HEK293 (cell line): ENCODE measurements around the gene P2RX4.

ENCODE experiments used
- CTCF ChIA-PET: fragments of 350-600 bp; formaldehyde crosslinking; extraction: SDS; loops from one replicate; lab custom pipeline; 2021; ENCODE audit warnings: antibody characterized with exemption; lab: Yijun Ruan, JAX
- POLR2A ChIA-PET: fragments of 300-600 bp; formaldehyde crosslinking; extraction: SDS; loops from one replicate; lab custom pipeline; 2020; ENCODE audit warnings: antibody characterized with exemption, inconsistent platforms; lab: Yijun Ruan, JAX
- H3K27ac ChIP-seq: fragments of 200-500 bp; sonication (Bioruptor generic); 2 replicates; pipeline ENCODE4 v1.5.1; 2014; ENCODE audit warnings: low read depth, low read length, control low read depth, inconsistent platforms; ENCODE audit errors: extremely low read depth
- H3K36me3 ChIP-seq, 2 experiments: fragments of 200-500 bp in 1 of 2; sonication (Bioruptor generic) in 1 of 2; 1 replicate in 1 of 2; 2 replicates in 1 of 2; pipeline ENCODE4 v1.5.1; 2014 to 2017; ENCODE audit warnings: inconsistent platforms in 2 of 2, low read length in 2 of 2; ENCODE audit not compliant: control insufficient read depth in 2 of 2, insufficient read depth in 1 of 2
- H3K4me1 ChIP-seq: fragments of 200-500 bp; sonication (Bioruptor generic); 2 replicates; pipeline ENCODE4 v1.5.1; 2014; ENCODE audit warnings: mild to moderate bottlenecking, low read length, inconsistent platforms; ENCODE audit not compliant: control insufficient read depth, insufficient read depth
- H3K4me3 ChIP-seq: 2 replicates; pipeline ENCODE4 v1.5.1; 2011; ENCODE audit warnings: low read depth, mild to moderate bottlenecking, control low read depth, low read length, moderate library complexity
- H3K9me3 ChIP-seq: fragments of 200-500 bp; sonication (Bioruptor generic); 2 replicates; pipeline ENCODE4 v1.5.1; 2014; ENCODE audit warnings: low read depth, low read length, inconsistent platforms; ENCODE audit not compliant: control insufficient read depth, insufficient read depth
- BCL11B ChIP-seq: fragments of 450-650 bp; formaldehyde crosslinking; IDR thresholded peaks from 2 replicates; pipeline ENCODE4 v1.5.1; 2016; ENCODE audit warnings: low read depth, missing biosample characterization, missing genetic modification characterization
- GFI1B ChIP-seq: fragments of 450-650 bp; formaldehyde crosslinking; IDR thresholded peaks from 2 replicates; pipeline ENCODE4 v1.5.1; 2016; ENCODE audit warnings: missing biosample characterization, missing genetic modification characterization
- GLIS1 ChIP-seq: fragments of 450-650 bp; formaldehyde crosslinking; IDR thresholded peaks from 2 replicates; pipeline ENCODE4 v1.5.1; 2016; ENCODE audit warnings: missing biosample characterization, missing genetic modification characterization
- IKZF3 ChIP-seq: fragments of 450-650 bp; IDR thresholded peaks from 2 replicates; pipeline ENCODE4 v1.5.0; 2018; ENCODE audit warnings: missing biosample characterization, mild to moderate bottlenecking, missing genetic modification characterization, moderate library complexity
- KLF16 ChIP-seq: fragments of 450-650 bp; formaldehyde crosslinking; IDR thresholded peaks from 2 replicates; pipeline ENCODE4 v1.5.1; 2017; ENCODE audit warnings: missing biosample characterization, missing genetic modification characterization
- KLF17 ChIP-seq: fragments of 450-650 bp; formaldehyde crosslinking; IDR thresholded peaks from 2 replicates; pipeline ENCODE4 v1.5.1; 2016; ENCODE audit warnings: missing biosample characterization, missing genetic modification characterization
- MZF1 ChIP-seq: fragments of 450-650 bp; formaldehyde crosslinking; IDR thresholded peaks from 2 replicates; pipeline ENCODE4 v1.5.1; 2017; ENCODE audit warnings: missing biosample characterization, missing genetic modification characterization, borderline replicate concordance
- PRDM10 ChIP-seq: fragments of 450-650 bp; formaldehyde crosslinking; IDR thresholded peaks from 2 replicates; pipeline ENCODE4 v1.5.1; 2016; ENCODE audit warnings: missing biosample characterization, missing genetic modification characterization
- RBAK ChIP-seq: fragments of 450-650 bp; formaldehyde crosslinking; IDR thresholded peaks from 2 replicates; pipeline ENCODE4 v1.5.1; 2016; ENCODE audit warnings: missing biosample characterization, missing genetic modification characterization
- SP7 ChIP-seq: fragments of 450-650 bp; formaldehyde crosslinking; IDR thresholded peaks from 2 replicates; pipeline ENCODE4 v1.5.1; 2016; ENCODE audit warnings: missing biosample characterization, missing genetic modification characterization
- ZEB2 ChIP-seq: fragments of 450-650 bp; formaldehyde crosslinking; IDR thresholded peaks from 2 replicates; pipeline ENCODE4 v1.5.1; 2016; ENCODE audit warnings: missing biosample characterization, missing genetic modification characterization
- ZFP3 ChIP-seq: fragments of 450-650 bp; formaldehyde crosslinking; IDR thresholded peaks from 2 replicates; pipeline ENCODE4 v1.5.1; 2016; ENCODE audit warnings: low read depth, missing biosample characterization, missing genetic modification characterization
- ZFP69B ChIP-seq: fragments of 450-650 bp; formaldehyde crosslinking; IDR thresholded peaks from 2 replicates; pipeline ENCODE4 v1.5.1; 2016; ENCODE audit warnings: missing biosample characterization, missing genetic modification characterization
- ZNF10 ChIP-seq: fragments of 450-650 bp; formaldehyde crosslinking; IDR thresholded peaks from 2 replicates; pipeline ENCODE4 v1.5.1; 2017; ENCODE audit warnings: missing biosample characterization, missing genetic modification characterization
- ZNF184 ChIP-seq: fragments of 450-650 bp; IDR thresholded peaks from 2 replicates; pipeline ENCODE4 v1.5.1; 2018; ENCODE audit warnings: missing biosample characterization, mild to moderate bottlenecking, missing genetic modification characterization
- ZNF514 ChIP-seq: fragments of 450-650 bp; formaldehyde crosslinking; IDR thresholded peaks from 2 replicates; pipeline ENCODE4 v1.5.1; 2016; ENCODE audit warnings: missing biosample characterization, missing genetic modification characterization
- ZNF610 ChIP-seq: fragments of 450-650 bp; formaldehyde crosslinking; IDR thresholded peaks from 2 replicates; pipeline ENCODE4 v1.5.1; 2016; ENCODE audit warnings: missing biosample characterization, missing genetic modification characterization, borderline replicate concordance
- ZNF626 ChIP-seq: fragments of 450-650 bp; sonication (Bioruptor Pico); formaldehyde crosslinking; IDR thresholded peaks from 2 replicates; pipeline ENCODE4 v1.5.1; 2018; ENCODE audit warnings: missing biosample characterization, missing genetic modification characterization, inconsistent platforms
- ZNF629 ChIP-seq: fragments of 450-650 bp; formaldehyde crosslinking; IDR thresholded peaks from 2 replicates; pipeline ENCODE4 v1.5.1; 2017; ENCODE audit warnings: missing biosample characterization, missing genetic modification characterization
- ZNF654 ChIP-seq: fragments of 450-650 bp; formaldehyde crosslinking; IDR thresholded peaks from 2 replicates; pipeline ENCODE4 v1.5.1; 2016; ENCODE audit warnings: low read depth, missing biosample characterization, missing genetic modification characterization
- ZNF692 ChIP-seq: fragments of 450-650 bp; formaldehyde crosslinking; IDR thresholded peaks from 2 replicates; pipeline ENCODE4 v1.5.1; 2016; ENCODE audit warnings: missing biosample characterization, missing genetic modification characterization
- ZNF785 ChIP-seq: fragments of 450-650 bp; formaldehyde crosslinking; IDR thresholded peaks from 2 replicates; pipeline ENCODE4 v1.5.1; 2016; ENCODE audit warnings: missing biosample characterization, missing genetic modification characterization
- TF ChIP-seq, protein P1 (sequence below): fragments of 450-650 bp; formaldehyde crosslinking; IDR thresholded peaks from 2 replicates; pipeline ENCODE4 v1.5.1; 2016; ENCODE audit warnings: missing biosample characterization, missing genetic modification characterization
- TF ChIP-seq, protein P2 (sequence below): fragments of 450-650 bp; formaldehyde crosslinking; IDR thresholded peaks from 2 replicates; pipeline ENCODE4 v1.5.1; 2017; ENCODE audit warnings: missing biosample characterization, missing genetic modification characterization
- TF ChIP-seq, protein P3 (sequence below): fragments of 450-650 bp; formaldehyde crosslinking; IDR thresholded peaks from 2 replicates; pipeline ENCODE4 v1.5.1; 2016; ENCODE audit warnings: missing biosample characterization, missing genetic modification characterization

P2RX4 gene

DNA sequence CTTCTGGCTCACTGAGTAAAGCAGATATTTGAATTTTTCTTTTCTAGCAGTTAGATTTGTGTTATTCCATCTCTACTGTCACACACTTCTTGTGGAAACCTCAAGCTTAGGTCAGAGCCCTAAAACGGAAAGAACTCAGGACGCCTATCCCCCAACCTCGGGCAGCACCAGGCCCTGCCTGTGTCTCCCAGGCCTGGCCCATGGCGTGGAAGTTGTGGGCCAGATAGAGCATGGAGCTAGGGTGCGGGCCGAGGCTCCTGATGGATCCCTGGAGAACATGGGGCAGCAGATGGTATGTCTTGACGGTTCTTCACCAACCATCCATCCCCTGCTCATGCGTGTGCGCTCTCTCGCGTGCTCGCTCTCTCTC is 20.6 kb downstream of the P2RX4 start:
- TF ChIP-seq ZFP3 (tag by site-specific recombination) (no peak), KLF17 (tag by site-specific recombination) (no peak), GFI1B (tag by site-specific recombination) (no peak), RBAK (tag by site-specific recombination) (no peak), ZNF626 (tag by site-specific recombination) (no peak), ZNF629 (no peak), ZNF785 (tag by site-specific recombination) (no peak), ZNF184 (tag by site-specific recombination) (no peak), PRDM10 (no peak), ZNF514 (tag by site-specific recombination) (no peak), MZF1 (tag by site-specific recombination) (no peak), GLIS1 (tag by site-specific recombination) (no peak), ZNF610 (tag by site-specific recombination) (no peak), ZEB2 (tag by site-specific recombination) (no peak), ZNF654 (tag by site-specific recombination) (no peak), SP7 (tag by site-specific recombination) (no peak), BCL11B (tag by site-specific recombination) (no peak)
- TF ChIP-seq, protein P1, sequence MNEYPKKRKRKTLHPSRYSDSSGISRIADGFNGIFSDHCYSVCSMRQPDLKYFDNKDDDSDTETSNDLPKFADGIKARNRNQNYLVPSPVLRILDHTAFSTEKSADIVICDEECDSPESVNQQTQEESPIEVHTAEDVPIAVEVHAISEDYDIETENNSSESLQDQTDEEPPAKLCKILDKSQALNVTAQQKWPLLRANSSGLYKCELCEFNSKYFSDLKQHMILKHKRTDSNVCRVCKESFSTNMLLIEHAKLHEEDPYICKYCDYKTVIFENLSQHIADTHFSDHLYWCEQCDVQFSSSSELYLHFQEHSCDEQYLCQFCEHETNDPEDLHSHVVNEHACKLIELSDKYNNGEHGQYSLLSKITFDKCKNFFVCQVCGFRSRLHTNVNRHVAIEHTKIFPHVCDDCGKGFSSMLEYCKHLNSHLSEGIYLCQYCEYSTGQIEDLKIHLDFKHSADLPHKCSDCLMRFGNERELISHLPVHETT (tag by site-specific recombination): no peak
- TF ChIP-seq, protein P2, sequence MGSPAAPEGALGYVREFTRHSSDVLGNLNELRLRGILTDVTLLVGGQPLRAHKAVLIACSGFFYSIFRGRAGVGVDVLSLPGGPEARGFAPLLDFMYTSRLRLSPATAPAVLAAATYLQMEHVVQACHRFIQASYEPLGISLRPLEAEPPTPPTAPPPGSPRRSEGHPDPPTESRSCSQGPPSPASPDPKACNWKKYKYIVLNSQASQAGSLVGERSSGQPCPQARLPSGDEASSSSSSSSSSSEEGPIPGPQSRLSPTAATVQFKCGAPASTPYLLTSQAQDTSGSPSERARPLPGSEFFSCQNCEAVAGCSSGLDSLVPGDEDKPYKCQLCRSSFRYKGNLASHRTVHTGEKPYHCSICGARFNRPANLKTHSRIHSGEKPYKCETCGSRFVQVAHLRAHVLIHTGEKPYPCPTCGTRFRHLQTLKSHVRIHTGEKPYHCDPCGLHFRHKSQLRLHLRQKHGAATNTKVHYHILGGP (tag by site-specific recombination): no peak
- Histone ChIP-seq H3K27ac (no peak overlapping the region), H3K4me3 (no peak overlapping the region), H3K36me3 (peaks cover 5 to 47% of the 10 kb centered on the region in 2 experiments; a peak in 2 of 3 replicates), H3K9me3 (no peaks in the 10 kb centered on the region), H3K4me1 (no peaks in the 10 kb centered on the region)
- CTCF ChIA-PET: interaction anchor here (0.6 to 2.1 kb wide), 22 partner anchors 8 to 870 kb away, joined by 3 to 12 read pairs (median 4); no protein-coding TSS in a partner anchor
- POLR2A ChIA-PET: no interaction called here

GRCh38 chr12:121232163-121232562 is 22.2 kb downstream of the P2RX4 start:
- peaks cover 7 to 48% of the 10 kb centered on the region in 2 experiments; a peak in 2 of 3 replicates for H3K36me3 ChIP-seq
- no peak overlapping the region for H3K27ac ChIP-seq
- H3K4me3 ChIP-seq: no peak overlapping the region
- H3K9me3 ChIP-seq: no peaks in the 10 kb centered on the region
- H3K4me1 ChIP-seq: no peaks in the 10 kb centered on the region
- peak; percentile 52; the same call in 1 of the 2 replicates for TF ChIP-seq ZNF692
- no peak for TF ChIP-seq IKZF3 (tag by site-specific recombination)
- TF ChIP-seq, protein P3, sequence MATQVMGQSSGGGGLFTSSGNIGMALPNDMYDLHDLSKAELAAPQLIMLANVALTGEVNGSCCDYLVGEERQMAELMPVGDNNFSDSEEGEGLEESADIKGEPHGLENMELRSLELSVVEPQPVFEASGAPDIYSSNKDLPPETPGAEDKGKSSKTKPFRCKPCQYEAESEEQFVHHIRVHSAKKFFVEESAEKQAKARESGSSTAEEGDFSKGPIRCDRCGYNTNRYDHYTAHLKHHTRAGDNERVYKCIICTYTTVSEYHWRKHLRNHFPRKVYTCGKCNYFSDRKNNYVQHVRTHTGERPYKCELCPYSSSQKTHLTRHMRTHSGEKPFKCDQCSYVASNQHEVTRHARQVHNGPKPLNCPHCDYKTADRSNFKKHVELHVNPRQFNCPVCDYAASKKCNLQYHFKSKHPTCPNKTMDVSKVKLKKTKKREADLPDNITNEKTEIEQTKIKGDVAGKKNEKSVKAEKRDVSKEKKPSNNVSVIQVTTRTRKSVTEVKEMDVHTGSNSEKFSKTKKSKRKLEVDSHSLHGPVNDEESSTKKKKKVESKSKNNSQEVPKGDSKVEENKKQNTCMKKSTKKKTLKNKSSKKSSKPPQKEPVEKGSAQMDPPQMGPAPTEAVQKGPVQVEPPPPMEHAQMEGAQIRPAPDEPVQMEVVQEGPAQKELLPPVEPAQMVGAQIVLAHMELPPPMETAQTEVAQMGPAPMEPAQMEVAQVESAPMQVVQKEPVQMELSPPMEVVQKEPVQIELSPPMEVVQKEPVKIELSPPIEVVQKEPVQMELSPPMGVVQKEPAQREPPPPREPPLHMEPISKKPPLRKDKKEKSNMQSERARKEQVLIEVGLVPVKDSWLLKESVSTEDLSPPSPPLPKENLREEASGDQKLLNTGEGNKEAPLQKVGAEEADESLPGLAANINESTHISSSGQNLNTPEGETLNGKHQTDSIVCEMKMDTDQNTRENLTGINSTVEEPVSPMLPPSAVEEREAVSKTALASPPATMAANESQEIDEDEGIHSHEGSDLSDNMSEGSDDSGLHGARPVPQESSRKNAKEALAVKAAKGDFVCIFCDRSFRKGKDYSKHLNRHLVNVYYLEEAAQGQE: no peak
- TF ChIP-seq KLF16 (tag by site-specific recombination): no peak
- no peak for TF ChIP-seq ZNF10
- no peak for TF ChIP-seq ZFP69B (tag by site-specific recombination)
- TF ChIP-seq, all 188 proteins: peak for 1
- ChIA-PET POLR2A (no interaction called here), CTCF (interaction anchor here (0.9 kb wide), 1 partner anchor 11 kb away, joined by 4 read pairs; no protein-coding TSS in a partner anchor)
